Ascending aorta (tissue), 2 donors: ENCODE results near the gene CHCHD6. TPM values are rescaled to one million over a fixed set of nuclear protein-coding genes. Genes with fewer than 3 reads are reported as not detected.

Source experiments
- DNase-seq, 2 donors: peaks; one replicate each; pipeline ENCODE4 v3.0.0-alpha.2; 2019; ENCODE audit warnings: low spot score in 2 of 2
- H3K27ac ChIP-seq, 2 donors: fragments of 200-600 bp; sonication (generic); one replicate each; pipeline ENCODE4 v1.5.1; 2016 to 2017; ENCODE audit warnings: mild to moderate bottlenecking in 1 of 2
- H3K27me3 ChIP-seq: fragments of 200-600 bp; sonication (generic); one replicate; pipeline ENCODE4 v1.5.1; 2017
- H3K36me3 ChIP-seq, 2 donors: fragments of 200-600 bp; sonication (generic); one replicate each; pipeline ENCODE4 v1.5.1; 2016
- H3K4me1 ChIP-seq, 2 donors: fragments of 200-600 bp; sonication (generic); one replicate each; pipeline ENCODE4 v1.5.1; 2016 to 2017; ENCODE audit warnings: mild to moderate bottlenecking in 1 of 2
- H3K4me3 ChIP-seq, 2 donors: fragments of 200-600 bp; sonication (generic); one replicate each; pipeline ENCODE4 v1.5.1; 2016 to 2017; ENCODE audit warnings: mild to moderate bottlenecking in 1 of 2
- H3K9me3 ChIP-seq, 2 donors: fragments of 200-600 bp; sonication (generic); one replicate each; pipeline ENCODE4 v1.5.1; 2016
- CTCF ChIP-seq, 3 experiments: fragments of 200-600 bp in 2 of 3; fragments of 450-650 bp in 1 of 3; sonication (generic) in 2 of 3; IDR thresholded peaks; one replicate each; pipeline ENCODE4 v1.5.1; 2016 to 2019; ENCODE audit warnings: antibody characterized with exemption in 3 of 3, mild to moderate bottlenecking in 1 of 3, moderate library complexity in 1 of 3
- intact Hi-C: fragments of 100-400 bp; cut with DNase I; formaldehyde crosslinking; loops from one replicate; pipeline ENCODE4 v1.15.1; 2023
- total RNA-seq: library from RNA; depleted of rRNA; stranded (reverse); fragments of >200 nt; gene quantifications from one replicate; pipeline ENCODE4 v1.1.0, GENCODE V29; 2016

CHCHD6 gene
- total RNA-seq, 1 donor from 2014 or later = 1.2 TPM

GRCh38 chr3:126881861-126882260 lies 177.8 kb downstream of the CHCHD6 start:
- no peak overlapping the region for H3K27ac ChIP-seq
- intact Hi-C loops = no loop called here
- no peak for DNase-seq
- no peaks in the 10 kb centered on the region for H3K4me1 ChIP-seq
- TF ChIP-seq CTCF (IDR thresholded peaks at IDR 0.05) = no peak
- H3K27me3 ChIP-seq = no peaks in the 10 kb centered on the region
- no peaks in the 10 kb centered on the region for H3K9me3 ChIP-seq
- H3K36me3 ChIP-seq = no peaks in the 10 kb centered on the region
- no peak overlapping the region for H3K4me3 ChIP-seq

- no peak overlapping the region for H3K27ac ChIP-seq
- H3K27me3 ChIP-seq = no peaks in the 10 kb centered on the region
- no peaks in the 10 kb centered on the region for H3K9me3 ChIP-seq
- DNase-seq = no peak
- no peak overlapping the region for H3K4me3 ChIP-seq
- H3K36me3 ChIP-seq = no peaks in the 10 kb centered on the region
- intact Hi-C loops = no loop called here
- H3K4me1 ChIP-seq = no peaks in the 10 kb centered on the region
- no peak for TF ChIP-seq CTCF (IDR thresholded peaks at IDR 0.05)
Observed at GRCh38 chr3:126883241-126883640, 179.2 kb downstream of the CHCHD6 start.

- TF ChIP-seq CTCF (IDR thresholded peaks at IDR 0.05) = no peak
- Histone ChIP-seq H3K4me3 (no peak overlapping the region), H3K27me3 (no peaks in the 10 kb centered on the region), H3K36me3 (peaks cover 0 to 5% of the 10 kb centered on the region in 2 donors), H3K4me1 (no peaks in the 10 kb centered on the region), H3K27ac (no peak overlapping the region), H3K9me3 (no peaks in the 10 kb centered on the region)
- DNase-seq = no peak
- intact Hi-C loops = no loop called here
Observed at GRCh38 chr3:126885425-126885824, 181.4 kb downstream of the CHCHD6 start.

- H3K27ac ChIP-seq = no peak overlapping the region
- no peaks in the 10 kb centered on the region for H3K4me1 ChIP-seq
- no peaks in the 10 kb centered on the region for H3K27me3 ChIP-seq
- H3K4me3 ChIP-seq = no peak overlapping the region
- no peak for TF ChIP-seq CTCF (IDR thresholded peaks at IDR 0.05)
- H3K36me3 ChIP-seq = peaks cover 0 to 5% of the 10 kb centered on the region in 2 donors
- intact Hi-C loops = no loop called here
- no peak for DNase-seq
- no peaks in the 10 kb centered on the region for H3K9me3 ChIP-seq
Observed at GRCh38 chr3:126886217-126886616, 182.2 kb downstream of the CHCHD6 start.

- Histone ChIP-seq H3K4me1 (no peaks in the 10 kb centered on the region), H3K4me3 (no peak overlapping the region), H3K27ac (no peak overlapping the region), H3K36me3 (peaks cover 0 to 5% of the 10 kb centered on the region in 2 donors), H3K9me3 (no peaks in the 10 kb centered on the region), H3K27me3 (no peaks in the 10 kb centered on the region)
- intact Hi-C loops = no loop called here
- DNase-seq = no peak
- no peak for TF ChIP-seq CTCF (IDR thresholded peaks at IDR 0.05)
Observed at GRCh38 chr3:126887686-126888085, 183.6 kb downstream of the CHCHD6 start.

GRCh38 chr3:126888186-126888760 lies 184.2 kb downstream of the CHCHD6 start:
- TF ChIP-seq CTCF (IDR thresholded peaks at IDR 0.05) = no peak
- intact Hi-C loops = no loop called here
- no peak overlapping the region for H3K4me3 ChIP-seq
- no peaks in the 10 kb centered on the region for H3K27me3 ChIP-seq
- peaks cover 0 to 5% of the 10 kb centered on the region in 2 donors for H3K36me3 ChIP-seq
- no peak overlapping the region for H3K27ac ChIP-seq
- DNase-seq = no peak
- H3K9me3 ChIP-seq = no peaks in the 10 kb centered on the region
- H3K4me1 ChIP-seq = no peaks in the 10 kb centered on the region
